A549 (cell line): ENCODE data around the gene SNAP91.

Experiments
- CBX2 ChIP-seq: fragments of 200-600 bp; sonication (generic); IDR thresholded peaks from 2 replicates; pipeline ENCODE4 v1.6.1; 2016; ENCODE audit warnings: low read depth, mild to moderate bottlenecking, borderline replicate concordance
- MAFK ChIP-seq: fragments of 450-650 bp; IDR thresholded peaks from 2 replicates; pipeline ENCODE4 v1.6.1; 2014; ENCODE audit not compliant: partially characterized antibody
- MAX ChIP-seq: IDR thresholded peaks from 2 replicates; pipeline ENCODE4 v1.6.1; 2012
- POLR2A ChIP-seq: IDR thresholded peaks from 2 replicates; pipeline ENCODE4 v1.6.1; 2012; ENCODE audit warnings: mild to moderate bottlenecking, low read length
- RCOR1 ChIP-seq: fragments of 150-350 bp; IDR thresholded peaks from 2 replicates; pipeline ENCODE4 v1.6.1; 2014; ENCODE audit warnings: antibody characterized with exemption, low read length, low read depth
- RFX5 ChIP-seq: fragments of 450-650 bp; IDR thresholded peaks from 2 replicates; pipeline ENCODE4 v1.7.1; 2014; ENCODE audit warnings: antibody characterized with exemption, mild to moderate bottlenecking, moderate library complexity
- SMC3 ChIP-seq: fragments of >200 bp; sonication (Bioruptor Twin); formaldehyde crosslinking; IDR thresholded peaks from 3 replicates; pipeline ENCODE4 v1.6.1; 2018; ENCODE audit warnings: inconsistent platforms
- ZFP36 ChIP-seq: fragments of 450-650 bp; IDR thresholded peaks from 2 replicates; pipeline ENCODE4 v1.6.1; 2014; ENCODE audit warnings: borderline replicate concordance; ENCODE audit not compliant: partially characterized antibody
- ZNF302 ChIP-seq: fragments of 250-450 bp; sonication (Bioruptor Pico); IDR thresholded peaks from 2 replicates; pipeline ENCODE4 v1.9.0; 2021; ENCODE audit warnings: inconsistent platforms, mild to moderate bottlenecking, moderate library complexity
- TF ChIP-seq, protein P1 (sequence below): fragments of >200 bp; sonication (Bioruptor Twin); formaldehyde crosslinking; IDR thresholded peaks from 3 replicates; pipeline ENCODE4 v1.5.1; 2016
- TF ChIP-seq, protein P2 (sequence below): fragments of >200 bp; sonication (Bioruptor Twin); formaldehyde crosslinking; IDR thresholded peaks from 3 replicates; pipeline ENCODE4 v1.6.1; 2016
- TF ChIP-seq, protein P3 (sequence below): fragments of 250-450 bp; sonication (Bioruptor Pico); IDR thresholded peaks from 2 replicates; pipeline ENCODE4 v1.5.0; 2021; ENCODE audit warnings: mild to moderate bottlenecking, moderate library complexity, borderline replicate concordance

GRCh38 chr6:83633609-83634008 lies 75.3 kb downstream of the SNAP91 start:
- TF ChIP-seq, protein P1, sequence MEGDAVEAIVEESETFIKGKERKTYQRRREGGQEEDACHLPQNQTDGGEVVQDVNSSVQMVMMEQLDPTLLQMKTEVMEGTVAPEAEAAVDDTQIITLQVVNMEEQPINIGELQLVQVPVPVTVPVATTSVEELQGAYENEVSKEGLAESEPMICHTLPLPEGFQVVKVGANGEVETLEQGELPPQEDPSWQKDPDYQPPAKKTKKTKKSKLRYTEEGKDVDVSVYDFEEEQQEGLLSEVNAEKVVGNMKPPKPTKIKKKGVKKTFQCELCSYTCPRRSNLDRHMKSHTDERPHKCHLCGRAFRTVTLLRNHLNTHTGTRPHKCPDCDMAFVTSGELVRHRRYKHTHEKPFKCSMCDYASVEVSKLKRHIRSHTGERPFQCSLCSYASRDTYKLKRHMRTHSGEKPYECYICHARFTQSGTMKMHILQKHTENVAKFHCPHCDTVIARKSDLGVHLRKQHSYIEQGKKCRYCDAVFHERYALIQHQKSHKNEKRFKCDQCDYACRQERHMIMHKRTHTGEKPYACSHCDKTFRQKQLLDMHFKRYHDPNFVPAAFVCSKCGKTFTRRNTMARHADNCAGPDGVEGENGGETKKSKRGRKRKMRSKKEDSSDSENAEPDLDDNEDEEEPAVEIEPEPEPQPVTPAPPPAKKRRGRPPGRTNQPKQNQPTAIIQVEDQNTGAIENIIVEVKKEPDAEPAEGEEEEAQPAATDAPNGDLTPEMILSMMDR: no peak
- TF ChIP-seq SMC3 (no peak), ZFP36 (no peak), POLR2A (no peak), MAFK (no peak), ZNF302 (CRISPR knock-in tag) (no peak), RFX5 (no peak), MAX (no peak), CBX2 (no peak), RCOR1 (no peak)
- TF ChIP-seq, protein P2, sequence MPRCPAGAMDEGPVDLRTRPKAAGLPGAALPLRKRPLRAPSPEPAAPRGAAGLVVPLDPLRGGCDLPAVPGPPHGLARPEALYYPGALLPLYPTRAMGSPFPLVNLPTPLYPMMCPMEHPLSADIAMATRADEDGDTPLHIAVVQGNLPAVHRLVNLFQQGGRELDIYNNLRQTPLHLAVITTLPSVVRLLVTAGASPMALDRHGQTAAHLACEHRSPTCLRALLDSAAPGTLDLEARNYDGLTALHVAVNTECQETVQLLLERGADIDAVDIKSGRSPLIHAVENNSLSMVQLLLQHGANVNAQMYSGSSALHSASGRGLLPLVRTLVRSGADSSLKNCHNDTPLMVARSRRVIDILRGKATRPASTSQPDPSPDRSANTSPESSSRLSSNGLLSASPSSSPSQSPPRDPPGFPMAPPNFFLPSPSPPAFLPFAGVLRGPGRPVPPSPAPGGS: no peak
- TF ChIP-seq, protein P3, sequence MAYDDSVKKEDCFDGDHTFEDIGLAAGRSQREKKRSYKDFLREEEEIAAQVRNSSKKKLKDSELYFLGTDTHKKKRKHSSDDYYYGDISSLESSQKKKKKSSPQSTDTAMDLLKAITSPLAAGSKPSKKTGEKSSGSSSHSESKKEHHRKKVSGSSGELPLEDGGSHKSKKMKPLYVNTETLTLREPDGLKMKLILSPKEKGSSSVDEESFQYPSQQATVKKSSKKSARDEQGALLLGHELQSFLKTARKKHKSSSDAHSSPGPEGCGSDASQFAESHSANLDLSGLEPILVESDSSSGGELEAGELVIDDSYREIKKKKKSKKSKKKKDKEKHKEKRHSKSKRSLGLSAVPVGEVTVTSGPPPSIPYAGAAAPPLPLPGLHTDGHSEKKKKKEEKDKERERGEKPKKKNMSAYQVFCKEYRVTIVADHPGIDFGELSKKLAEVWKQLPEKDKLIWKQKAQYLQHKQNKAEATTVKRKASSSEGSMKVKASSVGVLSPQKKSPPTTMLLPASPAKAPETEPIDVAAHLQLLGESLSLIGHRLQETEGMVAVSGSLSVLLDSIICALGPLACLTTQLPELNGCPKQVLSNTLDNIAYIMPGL: no peak
